ENCODE measurements around the gene DMRTA1. TPM values are rescaled to one million over a fixed set of nuclear protein-coding genes. Genes with fewer than 3 reads are reported as not detected.

Gene DMRTA1
- total RNA-seq, 1 experiment from 2014 or later: 1.5 TPM

DNA sequence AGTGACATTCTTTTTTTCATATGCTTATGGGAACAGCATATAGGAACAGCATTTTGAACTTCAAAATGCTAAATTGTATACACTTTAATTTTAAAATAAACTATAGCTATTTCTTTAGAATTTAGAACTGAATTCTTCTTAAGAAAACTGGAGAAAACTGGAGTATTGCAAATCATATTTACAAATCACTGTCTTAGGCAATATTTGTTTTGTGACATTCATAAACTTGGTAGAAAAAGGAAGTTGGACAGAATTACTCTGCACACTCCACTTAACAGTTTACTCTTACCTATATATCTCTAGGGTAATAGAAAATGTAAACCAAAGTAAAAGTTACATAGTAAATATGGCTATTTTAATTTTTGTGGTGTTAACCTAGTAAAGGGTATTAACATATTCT, 3.1 kb downstream of the DMRTA1 start:
- H3K27me3 ChIP-seq (ENCODE audit: low read length): no peaks in the 10 kb centered on the region
- H3K9me2 ChIP-seq (replicated peaks; ENCODE audit: low read length): no peaks in the 10 kb centered on the region
- no peaks in the 10 kb centered on the region for H3F3A ChIP-seq (ENCODE audit: low read length, unreplicated experiment)
- no peak overlapping the region for H3K27ac ChIP-seq (ENCODE audit: low read length)
- POLR2A ChIA-PET (ENCODE audit: unreplicated experiment): interaction anchor here (0.7 kb wide), 1 partner anchor 1090 kb away, joined by 3 read pairs; no protein-coding TSS in a partner anchor
- peaks cover 28% of the 10 kb centered on the region for H3K4me1 ChIP-seq (ENCODE audit: insufficient read depth, low read length)
- no peaks in the 10 kb centered on the region for H3K9me3 ChIP-seq (ENCODE audit: low read length)
- no peak overlapping the region for H2AFZ ChIP-seq (ENCODE audit: low read length)
- DNase-seq: peak; percentile 36
- ATAC-seq: no peak
- H3K36me3 ChIP-seq (ENCODE audit: low read depth, low read length): no peaks in the 10 kb centered on the region
- no TSS peak for BruUV-seq (replicated peaks)
- intact Hi-C loops (cut with micrococcal nuclease): loop anchor here (10.0 kb wide), 1 partner anchor 455 kb away; the partner anchor contains the start of genes CDKN2A and CDKN2B-AS1
- H3K4me2 ChIP-seq (ENCODE audit: low read length): peak overlapping the region; percentile 83
- TF ChIP-seq, protein P1, sequence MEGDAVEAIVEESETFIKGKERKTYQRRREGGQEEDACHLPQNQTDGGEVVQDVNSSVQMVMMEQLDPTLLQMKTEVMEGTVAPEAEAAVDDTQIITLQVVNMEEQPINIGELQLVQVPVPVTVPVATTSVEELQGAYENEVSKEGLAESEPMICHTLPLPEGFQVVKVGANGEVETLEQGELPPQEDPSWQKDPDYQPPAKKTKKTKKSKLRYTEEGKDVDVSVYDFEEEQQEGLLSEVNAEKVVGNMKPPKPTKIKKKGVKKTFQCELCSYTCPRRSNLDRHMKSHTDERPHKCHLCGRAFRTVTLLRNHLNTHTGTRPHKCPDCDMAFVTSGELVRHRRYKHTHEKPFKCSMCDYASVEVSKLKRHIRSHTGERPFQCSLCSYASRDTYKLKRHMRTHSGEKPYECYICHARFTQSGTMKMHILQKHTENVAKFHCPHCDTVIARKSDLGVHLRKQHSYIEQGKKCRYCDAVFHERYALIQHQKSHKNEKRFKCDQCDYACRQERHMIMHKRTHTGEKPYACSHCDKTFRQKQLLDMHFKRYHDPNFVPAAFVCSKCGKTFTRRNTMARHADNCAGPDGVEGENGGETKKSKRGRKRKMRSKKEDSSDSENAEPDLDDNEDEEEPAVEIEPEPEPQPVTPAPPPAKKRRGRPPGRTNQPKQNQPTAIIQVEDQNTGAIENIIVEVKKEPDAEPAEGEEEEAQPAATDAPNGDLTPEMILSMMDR (conservative IDR thresholded peaks at IDR 0.05; ENCODE audit: low read depth, low read length): no peak
- TF ChIP-seq EZH2 (IDR thresholded peaks at IDR 0.05; ENCODE audit: low read length, unreplicated experiment) (no peak), EZH2phosphoT487 (IDR thresholded peaks at IDR 0.05; ENCODE audit: borderline replicate concordance, low read length) (no peak)
- peak overlapping the region; percentile 68 for H3K4me3 ChIP-seq (ENCODE audit: low read length)
- no peaks in the 10 kb centered on the region for H4K20me1 ChIP-seq (ENCODE audit: low read length)
- peaks cover 14% of the 10 kb centered on the region for H3K79me2 ChIP-seq (ENCODE audit: low read length)
- H3K9ac ChIP-seq (ENCODE audit: low read length): no peak overlapping the region
- CTCF ChIA-PET: no interaction called here

DNA sequence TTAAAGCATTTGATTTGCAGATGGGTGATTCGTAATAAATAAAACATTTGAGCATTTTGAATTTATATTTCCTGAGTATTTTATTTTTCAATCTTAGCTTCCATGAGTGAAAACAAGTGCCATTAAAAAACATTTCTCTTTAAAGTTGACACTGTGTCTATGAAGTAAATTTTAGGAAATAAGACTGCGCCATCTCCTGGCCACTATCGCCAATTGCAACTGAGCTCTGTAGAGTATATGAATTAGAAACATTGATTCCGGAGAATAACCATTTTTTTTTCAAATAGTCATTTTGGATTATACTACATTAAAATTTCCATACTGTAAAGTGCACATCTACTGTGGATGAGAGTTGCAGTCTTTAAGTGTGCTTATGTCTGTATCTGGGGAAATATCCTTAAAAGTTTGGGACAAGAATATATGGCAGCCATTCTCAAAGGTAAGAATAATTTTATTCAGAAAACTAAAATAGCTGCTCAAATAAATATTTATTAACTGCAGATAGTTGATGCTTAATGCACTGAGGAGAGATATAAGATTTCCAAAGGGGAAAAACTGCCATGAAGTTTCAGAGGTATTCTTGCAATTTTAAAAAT, 5.9 kb downstream of the DMRTA1 start:
- ChIA-PET POLR2A (ENCODE audit: unreplicated experiment) (no interaction called here), CTCF (interaction anchor here (0.7 to 2.1 kb wide), 3 partner anchors 145 to 266 kb away, joined by 4 to 23 read pairs (median 4); no protein-coding TSS in a partner anchor)
- intact Hi-C loops (cut with micrococcal nuclease): loop anchor here (1.0 to 2.0 kb wide), 3 partner anchors 145 to 640 kb away; no protein-coding TSS in a partner anchor
- Histone ChIP-seq H3K9me3 (ENCODE audit: low read length) (no peaks in the 10 kb centered on the region), H3K4me3 (ENCODE audit: low read length) (no peak overlapping the region), H3K4me1 (ENCODE audit: insufficient read depth, low read length) (peaks cover 22% of the 10 kb centered on the region), H2AFZ (ENCODE audit: low read length) (no peak overlapping the region), H3K27me3 (ENCODE audit: low read length) (no peaks in the 10 kb centered on the region), H4K20me1 (ENCODE audit: low read length) (no peaks in the 10 kb centered on the region), H3K27ac (ENCODE audit: low read length) (no peak overlapping the region), H3K79me2 (ENCODE audit: low read length) (peaks cover 14% of the 10 kb centered on the region), H3K9me2 (replicated peaks; ENCODE audit: low read length) (no peaks in the 10 kb centered on the region), H3K9ac (ENCODE audit: low read length) (no peak overlapping the region), H3F3A (ENCODE audit: low read length, unreplicated experiment) (no peaks in the 10 kb centered on the region), H3K4me2 (ENCODE audit: low read length) (no peak overlapping the region), H3K36me3 (ENCODE audit: low read depth, low read length) (no peaks in the 10 kb centered on the region)
- DNase-seq: peak; percentile 67
- no TSS peak for BruUV-seq (replicated peaks)
- TF ChIP-seq, protein P1 (conservative IDR thresholded peaks at IDR 0.05; ENCODE audit: low read depth, low read length): peak; percentile 82
- TF ChIP-seq EZH2phosphoT487 (IDR thresholded peaks at IDR 0.05; ENCODE audit: borderline replicate concordance, low read length): no peak
- no peak for ATAC-seq

DNA sequence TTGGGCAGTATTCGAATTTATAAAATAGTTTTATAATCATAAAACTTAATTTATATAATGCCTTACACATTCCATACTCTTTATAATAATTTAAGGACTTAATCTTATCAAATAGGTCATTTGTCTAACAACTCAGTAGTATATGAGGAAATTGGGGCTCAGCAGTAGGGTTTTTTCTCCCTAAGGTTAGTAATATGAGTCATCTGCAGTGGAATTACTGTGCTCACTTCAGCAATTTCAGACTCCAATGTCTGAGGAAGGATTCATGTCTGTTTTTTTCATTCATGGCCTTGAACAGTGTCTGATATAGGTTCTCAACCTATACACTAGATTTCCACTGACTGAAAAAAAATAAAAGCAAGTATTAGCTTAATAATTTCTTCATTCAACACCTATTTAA, 7.4 kb downstream of the DMRTA1 start:
- Histone ChIP-seq H4K20me1 (ENCODE audit: low read length) (no peaks in the 10 kb centered on the region), H3K79me2 (ENCODE audit: low read length) (peaks cover 2% of the 10 kb centered on the region), H3K4me3 (ENCODE audit: low read length) (no peak overlapping the region), H3K9me2 (replicated peaks; ENCODE audit: low read length) (no peaks in the 10 kb centered on the region), H3F3A (ENCODE audit: low read length, unreplicated experiment) (no peaks in the 10 kb centered on the region), H3K27me3 (ENCODE audit: low read length) (no peaks in the 10 kb centered on the region), H3K36me3 (ENCODE audit: low read depth, low read length) (no peaks in the 10 kb centered on the region), H3K27ac (ENCODE audit: low read length) (no peak overlapping the region), H3K9me3 (ENCODE audit: low read length) (no peaks in the 10 kb centered on the region), H3K4me1 (ENCODE audit: insufficient read depth, low read length) (peaks cover 12% of the 10 kb centered on the region), H3K4me2 (ENCODE audit: low read length) (no peak overlapping the region), H3K9ac (ENCODE audit: low read length) (no peak overlapping the region), H2AFZ (ENCODE audit: low read length) (no peak overlapping the region)
- ChIA-PET CTCF (no interaction called here), POLR2A (ENCODE audit: unreplicated experiment) (no interaction called here)
- TF ChIP-seq EZH2phosphoT487 (IDR thresholded peaks at IDR 0.05; ENCODE audit: borderline replicate concordance, low read length) (no peak), EZH2 (IDR thresholded peaks at IDR 0.05; ENCODE audit: low read length, unreplicated experiment) (no peak)
- TF ChIP-seq, protein P1 (conservative IDR thresholded peaks at IDR 0.05; ENCODE audit: low read depth, low read length): no peak
- BruUV-seq (replicated peaks): no TSS peak
- intact Hi-C loops (cut with micrococcal nuclease): no loop called here
- DNase-seq (no peak), ATAC-seq (no peak)

Data from PC-3 (cell line).